ENCODE measurements around the gene PLXNA4. TPM values are rescaled to one million over a fixed set of nuclear protein-coding genes. Genes with fewer than 3 reads are reported as not detected.

The PLXNA4 gene
- total and polyA plus RNA-seq, 8 donors, result 1.9 to 6.6 (median 3.4) TPM

- DNase-seq (no peak), ATAC-seq (no peak)
- no peak for TF ChIP-seq CTCF (IDR thresholded peaks at IDR 0.05)
- intact Hi-C loops (cut with DNase I), result no loop called here
- H3K4me1 ChIP-seq, result no peaks in the 10 kb centered on the region
- no peaks in the 10 kb centered on the region for H3K9me3 ChIP-seq
- H3K27ac ChIP-seq, result no peak overlapping the region
- H3K4me3 ChIP-seq, result no peak overlapping the region
- H3K36me3 ChIP-seq, result no peaks in the 10 kb centered on the region
- peaks cover 0 to 5% of the 10 kb centered on the region in 2 donors for H3K27me3 ChIP-seq
Measured at GRCh38 chr7:132425942-132426341, 150.3 kb downstream of the PLXNA4 start.

- ATAC-seq, result no peak
- intact Hi-C loops (cut with DNase I), result no loop called here
- no peak for DNase-seq
- H3K27me3 ChIP-seq, result peaks cover 0 to 5% of the 10 kb centered on the region in 2 donors
- no peak overlapping the region for H3K4me3 ChIP-seq
- no peak for TF ChIP-seq CTCF (IDR thresholded peaks at IDR 0.05)
- H3K4me1 ChIP-seq, result no peaks in the 10 kb centered on the region
- no peak overlapping the region for H3K27ac ChIP-seq
- no peaks in the 10 kb centered on the region for H3K36me3 ChIP-seq
- no peaks in the 10 kb centered on the region for H3K9me3 ChIP-seq
Measured at GRCh38 chr7:132424821-132425724, 151.2 kb downstream of the PLXNA4 start.

- DNase-seq (no peak), ATAC-seq (no peak)
- Histone ChIP-seq H3K4me1 (no peaks in the 10 kb centered on the region), H3K36me3 (no peaks in the 10 kb centered on the region), H3K27me3 (peaks cover 0 to 5% of the 10 kb centered on the region in 2 donors), H3K27ac (no peak overlapping the region), H3K4me3 (no peak overlapping the region), H3K9me3 (no peaks in the 10 kb centered on the region)
- no peak for TF ChIP-seq CTCF (IDR thresholded peaks at IDR 0.05)
- intact Hi-C loops (cut with DNase I), result no loop called here
Measured at GRCh38 chr7:132424277-132424676, 152.0 kb downstream of the PLXNA4 start.

GRCh38 chr7:132423594-132424200, 152.6 kb downstream of the PLXNA4 start:
- TF ChIP-seq CTCF (IDR thresholded peaks at IDR 0.05), result no peak
- intact Hi-C loops (cut with DNase I), result no loop called here
- no peak overlapping the region for H3K27ac ChIP-seq
- H3K27me3 ChIP-seq, result peaks cover 0 to 5% of the 10 kb centered on the region in 2 donors
- ATAC-seq (no peak), DNase-seq (no peak)
- H3K9me3 ChIP-seq, result no peaks in the 10 kb centered on the region
- H3K4me1 ChIP-seq, result no peaks in the 10 kb centered on the region
- H3K4me3 ChIP-seq, result no peak overlapping the region
- H3K36me3 ChIP-seq, result no peaks in the 10 kb centered on the region

GRCh38 chr7:132422502-132423111, 153.7 kb downstream of the PLXNA4 start:
- Histone ChIP-seq H3K27ac (no peak overlapping the region), H3K9me3 (no peaks in the 10 kb centered on the region), H3K36me3 (no peaks in the 10 kb centered on the region), H3K27me3 (peaks cover 0 to 5% of the 10 kb centered on the region in 2 donors), H3K4me1 (no peaks in the 10 kb centered on the region), H3K4me3 (no peak overlapping the region)
- TF ChIP-seq CTCF (IDR thresholded peaks at IDR 0.05), result no peak
- DNase-seq, result peak in 1 of 4 donors; percentile 71
- intact Hi-C loops (cut with DNase I), result no loop called here
- ATAC-seq, result peak; percentile 17
